DMS114 treated with DMSO at 0.1 percent for 48 hours (cell line): ENCODE data around the gene COL18A1.

ENCODE experiments used
- DNase-seq: peaks from one replicate; lab custom pipeline; 2025; ENCODE audit not compliant: unreplicated experiment; lab: John Stamatoyannopoulos, UW

COL18A1 gene

GRCh38 chr21:45531393-45532215, 126.6 kb downstream of the COL18A1 start:
- DNase-seq = no peak

GRCh38 chr21:45532826-45533360, 127.9 kb downstream of the COL18A1 start:
- DNase-seq = no peak

GRCh38 chr21:45533361-45533845, 128.4 kb downstream of the COL18A1 start:
- no peak for DNase-seq

GRCh38 chr21:45533846-45534635, 129.1 kb downstream of the COL18A1 start:
- no peak for DNase-seq

GRCh38 chr21:45534636-45535331, 129.8 kb downstream of the COL18A1 start:
- DNase-seq = no peak

GRCh38 chr21:45535341-45536081, 130.5 kb downstream of the COL18A1 start:
- DNase-seq = no peak

- DNase-seq = no peak
Observed at GRCh38 chr21:45536301-45537081, 131.5 kb downstream of the COL18A1 start.

GRCh38 chr21:45537111-45537745, 132.3 kb downstream of the COL18A1 start:
- no peak for DNase-seq

- DNase-seq = no peak
Observed at GRCh38 chr21:45537746-45538291, 132.9 kb downstream of the COL18A1 start.

- no peak for DNase-seq
Observed at GRCh38 chr21:45538381-45539045, 133.5 kb downstream of the COL18A1 start.

- DNase-seq = no peak
Observed at GRCh38 chr21:45539046-45539795, 134.3 kb downstream of the COL18A1 start.

- DNase-seq = no peak
Observed at GRCh38 chr21:45539796-45540600, 135.0 kb downstream of the COL18A1 start.

GRCh38 chr21:45540601-45540970, 135.6 kb downstream of the COL18A1 start:
- no peak for DNase-seq

GRCh38 chr21:45541221-45542039, 136.5 kb downstream of the COL18A1 start:
- DNase-seq = no peak

GRCh38 chr21:45542242-45542666, 137.3 kb downstream of the COL18A1 start, which contains the start of gene SLC19A1:
Gene SLC19A1 (minus strand): TSS chr21:45542440. CDS start chr21:45537959, 4,481 bp downstream.
- DNase-seq = no peak
